Inferior parietal cortex (tissue), 1 donor: Measurements from ENCODE around the gene MEPE.

Source experiments
- DNase-seq: peaks from one replicate; pipeline ENCODE4 v3.0.0-alpha.2; 2016; ENCODE audit errors: extremely low spot score

The MEPE gene

DNA sequence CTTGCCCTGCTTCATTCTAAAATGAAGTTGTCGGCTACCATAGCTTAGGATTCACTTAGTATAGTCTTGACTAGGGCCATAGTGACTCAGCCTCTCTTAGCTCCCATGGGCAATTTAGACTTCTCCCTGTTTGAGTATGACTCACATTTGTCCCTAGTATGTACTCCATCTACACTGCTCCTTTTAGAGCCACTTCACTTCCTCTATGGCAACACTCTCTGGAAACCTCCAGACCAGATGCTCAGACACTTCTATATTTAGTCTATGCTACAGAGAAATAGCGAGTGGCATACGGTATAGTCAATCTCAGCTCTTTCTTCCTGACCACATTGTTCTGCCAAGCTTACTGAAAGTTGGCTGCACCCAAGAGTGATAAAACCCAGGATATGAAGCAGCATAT is 11.2 kb downstream of the MEPE start:
- peak; percentile 78 for DNase-seq

DNA sequence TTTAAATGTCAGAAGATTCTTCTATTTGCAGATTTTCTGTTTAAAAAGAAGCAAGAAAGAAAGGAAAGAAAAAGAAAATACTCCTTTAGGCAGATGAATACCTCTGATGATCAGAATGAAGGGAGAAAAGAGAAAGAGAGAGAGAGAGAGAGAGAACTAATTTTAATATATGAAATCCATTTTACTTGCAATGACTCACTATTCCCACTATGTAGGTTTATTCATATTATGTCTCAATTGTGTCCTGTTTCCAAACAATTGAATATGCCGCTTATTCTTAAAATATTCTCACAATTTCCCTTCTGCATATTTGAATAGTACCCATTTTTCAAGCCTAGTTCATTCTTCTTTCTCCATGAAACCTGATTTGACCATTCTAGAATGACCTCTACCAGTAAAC is 11.7 kb downstream of the MEPE start:
- no peak for DNase-seq

DNA sequence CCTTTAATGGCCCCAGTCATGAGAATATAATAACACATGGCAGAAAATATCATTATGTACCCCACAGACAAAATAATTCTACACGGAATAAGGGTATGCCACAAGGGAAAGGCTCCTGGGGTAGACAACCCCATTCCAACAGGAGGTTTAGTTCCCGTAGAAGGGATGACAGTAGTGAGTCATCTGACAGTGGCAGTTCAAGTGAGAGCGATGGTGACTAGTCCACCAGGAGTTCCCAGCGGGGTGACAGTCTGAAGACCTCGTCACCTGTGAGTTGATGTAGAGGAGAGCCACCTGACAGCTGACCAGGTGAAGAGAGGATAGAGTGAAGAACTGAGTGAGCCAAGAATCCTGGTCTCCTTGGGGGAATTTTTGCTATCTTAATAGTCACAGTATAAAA is 13.5 kb downstream of the MEPE start:
- DNase-seq, result no peak

DNA sequence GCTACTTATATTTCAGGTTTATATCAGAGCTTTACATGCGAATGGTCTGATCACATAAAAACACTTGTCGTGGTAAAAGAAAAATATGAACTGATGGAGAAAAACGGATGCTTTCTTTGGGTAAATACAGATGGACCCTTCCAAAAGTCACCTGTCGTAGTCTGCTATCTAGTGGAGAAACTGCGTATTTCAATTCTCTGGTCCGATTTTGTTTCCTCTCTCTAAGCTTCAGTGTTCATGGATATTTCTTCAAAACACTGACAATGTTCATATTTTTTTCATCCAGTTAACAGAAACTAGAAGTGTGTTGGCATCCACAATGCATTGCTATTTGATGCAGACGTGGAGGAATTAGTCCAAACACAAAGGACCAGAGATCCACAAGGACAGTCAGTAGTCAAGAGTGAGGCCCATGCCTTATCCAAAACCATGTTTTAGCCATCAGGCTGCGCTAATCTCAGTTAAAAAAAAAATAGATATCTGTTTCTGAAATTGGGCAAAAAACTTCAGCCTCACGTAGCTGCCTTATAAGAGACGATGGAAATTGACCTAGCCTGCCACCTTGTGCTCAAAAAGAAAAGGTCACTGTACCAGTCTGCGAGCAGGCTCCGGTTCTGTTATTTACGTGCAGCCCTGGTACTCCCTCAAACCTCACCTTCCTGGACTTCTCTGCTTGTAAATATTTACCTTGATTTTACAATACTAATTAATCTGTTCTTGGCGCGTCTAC is 16.0 kb downstream of the MEPE start:
- peak; percentile 81 for DNase-seq

DNA sequence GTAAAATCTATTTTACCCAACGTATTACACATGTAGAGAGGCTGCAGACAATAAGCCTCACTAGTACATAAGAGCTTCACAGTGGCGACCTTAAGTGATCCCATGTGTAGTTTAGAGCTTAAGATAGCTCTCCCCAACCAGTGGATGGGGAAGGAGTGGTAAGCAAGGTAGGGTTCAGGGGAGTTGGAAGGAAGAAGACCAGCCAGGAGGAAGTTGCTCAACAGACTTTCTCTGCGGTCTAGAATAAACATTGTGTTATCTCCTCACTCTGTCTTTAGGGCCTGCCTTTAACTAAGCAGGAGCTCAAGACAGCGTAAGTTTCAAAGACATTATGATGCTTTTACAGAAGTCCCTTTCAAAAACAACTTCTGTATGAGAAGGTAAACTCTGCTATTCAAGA is 16.8 kb downstream of the MEPE start:
- peak; percentile 36 for DNase-seq

DNA sequence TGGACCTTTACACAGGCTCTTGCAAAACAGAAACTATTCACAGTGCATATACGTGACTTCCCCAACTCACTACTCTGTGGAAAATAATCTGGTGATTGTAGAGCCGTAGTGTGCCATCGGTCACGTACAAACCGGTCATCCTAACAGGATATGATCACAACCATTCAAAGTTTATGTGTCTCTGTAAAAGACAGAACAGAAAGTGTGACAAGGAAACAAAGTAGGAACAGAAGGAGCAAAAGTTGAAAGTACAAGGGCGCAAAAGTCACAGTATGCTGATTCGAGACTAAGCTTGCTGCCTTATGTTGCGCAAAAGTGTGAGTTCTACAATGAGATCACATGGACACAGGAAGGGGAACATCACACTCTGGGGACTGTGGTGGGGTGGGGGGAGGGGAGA is 18.6 kb downstream of the MEPE start:
- no peak for DNase-seq

DNA sequence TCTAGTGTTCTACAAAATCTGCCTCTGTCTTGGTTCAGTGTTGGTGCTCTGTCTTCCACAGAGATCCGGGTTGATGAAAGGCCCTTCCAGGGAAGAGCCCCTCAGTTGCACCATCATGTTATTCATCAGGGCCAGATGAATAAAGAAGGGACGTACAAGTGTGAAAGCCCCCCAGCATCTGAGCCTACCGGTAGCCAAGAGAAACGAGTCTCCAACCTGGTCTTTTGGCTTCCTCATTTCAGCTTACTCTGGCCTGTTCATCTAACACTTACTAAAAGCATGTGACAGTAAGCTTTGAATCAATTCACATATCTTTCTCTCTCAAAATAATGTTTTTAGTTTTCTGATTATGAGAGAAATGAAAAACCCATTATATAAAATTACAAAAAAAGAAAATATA is 19.2 kb downstream of the MEPE start:
- no peak for DNase-seq

DNA sequence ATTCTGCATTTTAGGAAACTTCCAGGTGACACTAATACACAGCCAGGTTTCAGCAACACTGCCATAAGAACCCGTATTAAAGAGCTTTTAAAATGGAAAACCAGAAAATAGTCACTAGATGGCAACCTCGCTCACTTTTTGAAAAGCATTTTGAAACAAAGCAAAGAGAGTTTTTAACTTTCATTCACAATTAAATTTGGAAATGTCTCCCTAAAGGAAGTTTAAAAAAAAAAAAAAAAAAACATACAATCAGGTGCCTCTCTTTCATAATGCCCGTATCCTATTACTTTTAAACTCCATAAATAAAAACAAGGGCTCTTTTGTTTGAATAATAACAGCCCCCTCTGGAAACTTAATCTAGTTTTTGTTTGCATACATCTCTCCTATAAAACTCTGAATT is 20.3 kb downstream of the MEPE start:
- DNase-seq, result peak; percentile 90

DNA sequence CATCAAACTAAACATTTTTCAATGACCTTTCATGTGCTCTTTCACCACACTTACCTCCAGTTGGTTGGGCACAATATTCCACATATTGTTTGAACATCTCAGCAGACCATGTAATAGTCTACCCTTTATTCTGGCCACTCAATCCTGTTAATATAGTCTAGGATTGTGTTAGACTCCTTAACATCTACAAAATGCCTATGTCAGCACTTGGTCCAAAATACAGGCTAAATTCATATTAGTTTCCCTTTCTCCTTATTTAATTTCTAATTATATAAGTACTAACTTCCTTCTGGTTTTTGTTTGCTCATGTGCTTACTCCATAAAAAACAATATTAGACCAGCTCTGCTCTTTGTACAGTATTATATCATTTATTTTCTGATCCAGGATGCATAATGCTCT is 21.1 kb downstream of the MEPE start:
- DNase-seq, result no peak

DNA sequence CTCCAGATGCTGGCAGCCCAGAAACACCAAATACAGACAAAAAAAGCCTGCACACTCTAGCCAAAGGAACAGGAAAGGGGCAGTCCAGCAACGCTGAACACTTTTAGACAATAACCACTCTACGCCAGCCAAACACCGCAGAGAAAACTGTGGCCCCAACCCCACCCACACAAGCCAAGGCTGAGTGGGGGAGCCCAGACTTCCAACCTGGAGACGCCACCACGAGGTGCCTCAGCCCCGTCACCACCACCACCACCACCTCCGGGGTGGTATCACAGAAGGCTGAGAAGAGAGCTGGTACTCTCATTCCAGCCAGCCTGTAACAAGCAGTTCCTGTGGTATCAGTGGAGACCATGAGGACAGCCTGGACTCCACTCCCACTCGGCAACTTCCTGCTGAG is 22.8 kb downstream of the MEPE start:
- DNase-seq, result no peak

DNA sequence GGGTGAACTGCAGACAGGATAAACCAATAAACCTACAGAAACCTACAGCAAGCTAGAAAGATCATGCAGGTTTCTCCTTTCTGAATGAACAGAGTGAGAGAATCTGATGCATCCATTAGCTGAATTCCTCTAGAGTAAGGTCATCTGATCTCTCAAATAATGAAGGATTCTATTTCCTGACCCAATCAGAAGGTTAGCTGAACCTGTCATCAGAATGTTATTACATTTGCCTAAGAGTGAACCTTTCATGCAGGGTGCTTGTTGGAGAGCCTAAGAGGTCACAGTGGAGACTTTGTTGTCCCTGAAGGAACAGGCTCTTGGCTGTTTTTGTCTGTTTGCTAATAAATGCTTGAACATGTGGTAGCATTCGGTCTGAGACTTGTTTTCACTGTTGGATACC is 24.0 kb downstream of the MEPE start:
- DNase-seq, result no peak

DNA sequence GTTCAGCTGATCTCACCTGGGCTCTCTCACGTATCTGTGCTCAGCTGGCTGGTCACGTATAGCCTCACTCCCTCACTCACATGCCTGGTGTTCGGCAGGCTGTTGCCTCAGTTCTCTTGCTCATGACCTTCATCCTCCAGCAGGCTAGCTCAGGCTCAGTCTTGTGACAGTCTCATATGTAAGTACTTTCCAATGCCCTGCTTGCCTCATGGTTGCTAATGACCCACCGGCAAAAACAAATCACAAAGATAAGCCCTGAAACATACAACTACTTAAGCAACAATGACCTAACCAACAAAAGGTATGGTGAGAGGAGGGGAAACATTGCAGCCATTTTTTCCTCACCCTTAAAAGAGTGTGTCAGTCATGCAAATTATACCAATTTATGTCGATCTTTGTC is 25.0 kb downstream of the MEPE start:
- DNase-seq, result no peak

DNA sequence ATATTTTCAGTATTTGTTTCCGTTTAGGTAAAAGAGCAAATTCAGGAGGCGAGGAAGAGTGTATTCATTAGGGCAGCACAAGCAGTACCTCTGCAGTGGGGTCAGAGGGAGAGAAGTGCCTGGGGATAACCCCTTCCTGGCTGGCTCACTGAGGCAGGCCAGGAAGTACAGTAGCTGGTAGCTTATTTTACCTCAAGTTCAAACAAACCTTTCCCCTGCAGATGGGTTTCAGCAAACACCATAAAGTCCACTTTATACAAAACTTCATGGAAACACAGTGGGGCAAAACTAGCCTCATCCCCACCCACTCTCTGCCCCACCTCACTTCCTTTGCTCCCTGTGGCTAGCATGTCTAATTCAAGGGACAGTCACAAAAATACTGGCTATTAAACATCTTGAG is 29.5 kb downstream of the MEPE start:
- DNase-seq, result no peak

DNA sequence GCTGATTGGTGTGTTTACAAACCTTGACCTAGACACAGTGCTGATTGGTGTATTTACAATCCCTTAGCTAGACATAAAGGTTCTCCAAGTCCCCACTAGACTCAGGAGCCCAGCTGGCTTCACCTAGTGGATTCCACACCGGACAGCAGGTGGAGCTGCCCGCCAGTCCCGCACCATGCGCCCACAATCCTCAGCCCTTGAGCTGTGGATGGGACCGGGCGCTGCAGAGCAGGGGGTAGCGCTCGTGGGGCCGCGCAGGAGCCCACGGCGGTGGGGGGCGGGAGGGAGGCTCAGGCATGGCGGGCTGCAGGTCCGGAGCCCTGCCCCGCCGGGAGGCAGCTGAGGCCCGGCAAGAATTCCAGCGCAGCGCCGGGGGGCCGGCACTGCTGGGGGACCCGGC is 30.7 kb downstream of the MEPE start:
- no peak for DNase-seq

DNA sequence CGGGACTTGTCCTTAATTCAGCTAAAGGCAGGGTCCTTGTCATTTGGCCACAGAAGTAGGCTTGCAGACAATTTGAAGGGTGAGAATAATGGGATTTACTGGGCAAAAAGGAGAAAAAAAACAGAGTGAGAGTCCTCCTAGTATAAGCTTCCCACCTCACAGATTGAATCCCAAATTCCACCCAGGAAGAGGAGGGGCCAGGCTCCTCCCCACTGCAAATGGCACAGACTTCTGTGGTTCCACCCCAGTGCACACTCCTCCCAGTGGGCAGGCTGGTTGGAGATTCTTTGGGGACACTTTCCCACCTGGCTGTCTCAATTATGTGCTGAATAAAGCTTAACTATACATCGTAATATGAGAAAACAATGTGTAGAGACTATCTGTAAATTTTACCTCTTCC is 31.6 kb downstream of the MEPE start:
- DNase-seq, result no peak

DNA sequence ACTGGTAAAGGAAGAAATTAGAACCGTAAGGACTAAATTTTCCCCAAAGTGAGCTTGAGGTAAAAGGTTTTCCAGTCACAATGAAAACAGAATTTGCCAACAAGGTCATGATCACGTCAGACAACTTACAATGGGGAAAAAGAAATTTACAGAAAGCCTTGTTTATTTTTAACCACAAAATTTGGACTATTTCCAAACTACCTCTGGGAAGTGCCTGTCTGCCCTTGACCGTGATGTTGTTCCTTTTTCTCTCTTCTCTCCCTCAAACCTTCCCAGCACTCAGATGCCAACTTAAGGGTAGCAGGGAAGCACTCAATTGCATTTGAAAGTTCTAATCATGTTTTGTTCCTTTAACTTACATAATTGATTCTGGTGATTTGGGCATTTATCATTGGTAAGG is 32.5 kb downstream of the MEPE start:
- DNase-seq, result no peak

DNA sequence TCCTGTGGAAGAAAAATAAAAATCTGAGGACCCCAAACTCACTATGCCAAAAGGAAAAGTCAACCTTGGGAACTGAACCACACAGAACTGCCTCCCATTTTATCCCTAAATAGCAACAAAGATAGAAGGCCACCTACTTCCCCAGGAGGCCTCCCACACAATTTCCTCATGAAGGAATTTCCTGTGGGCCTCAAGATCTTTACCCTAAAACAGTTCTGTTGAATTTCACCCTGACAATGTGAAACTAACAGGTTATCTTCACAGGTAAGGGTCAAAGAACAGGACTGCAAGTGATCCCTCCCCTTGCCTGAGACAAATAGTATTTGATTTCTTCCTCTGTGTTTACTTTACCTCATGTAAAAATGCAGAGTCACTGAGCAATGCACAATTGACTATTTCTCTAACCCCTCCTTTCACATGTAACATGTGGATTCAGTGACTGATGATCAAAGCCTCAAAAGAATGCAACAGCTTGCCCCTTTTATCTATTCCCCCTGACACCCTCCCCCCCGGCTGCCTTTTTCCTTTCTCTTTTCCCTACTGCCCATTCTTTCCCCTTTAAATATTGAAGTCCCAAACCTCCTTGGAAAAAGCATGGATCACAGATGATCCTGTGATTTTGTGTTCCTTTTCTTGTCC is 33.3 kb downstream of the MEPE start:
- no peak for DNase-seq

DNA sequence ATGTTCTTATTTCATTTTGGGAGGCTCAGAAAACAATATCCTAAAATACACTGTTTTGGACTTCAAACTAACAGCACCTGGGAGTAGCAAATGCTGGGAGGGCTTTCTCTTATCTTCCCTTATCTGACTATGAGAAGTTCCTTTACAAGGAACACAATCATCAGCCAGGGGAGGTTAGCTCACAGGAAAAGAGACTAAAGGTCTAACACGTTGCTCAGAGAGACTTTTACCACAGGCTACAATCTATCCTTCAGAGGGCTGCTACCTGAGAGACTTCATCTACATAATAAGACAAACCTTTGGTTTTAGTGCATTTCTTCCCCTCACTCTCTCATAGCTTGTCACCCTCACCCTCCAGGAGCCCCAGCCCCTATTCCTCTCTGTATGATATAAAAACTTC is 35.8 kb downstream of the MEPE start:
- DNase-seq, result no peak

DNA sequence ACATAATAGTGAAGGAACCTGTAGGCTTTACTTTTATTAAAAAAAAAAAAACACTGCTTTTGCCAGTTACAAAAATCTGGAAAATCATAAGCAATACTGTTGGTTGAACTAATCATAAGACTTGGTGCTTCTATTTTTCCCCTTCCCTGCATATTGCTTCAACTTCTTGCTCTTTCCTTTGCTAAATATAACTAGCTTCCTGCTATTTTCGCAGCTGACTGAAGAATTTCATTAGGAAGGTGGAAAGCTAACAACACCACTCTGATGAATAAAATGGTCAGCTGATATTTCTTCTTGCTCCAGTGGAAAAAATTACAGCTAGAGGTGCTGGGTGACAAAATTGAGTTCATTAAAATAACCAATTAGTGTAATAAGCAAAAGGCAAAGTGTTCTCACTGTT is 39.3 kb downstream of the MEPE start:
- DNase-seq, result no peak

DNA sequence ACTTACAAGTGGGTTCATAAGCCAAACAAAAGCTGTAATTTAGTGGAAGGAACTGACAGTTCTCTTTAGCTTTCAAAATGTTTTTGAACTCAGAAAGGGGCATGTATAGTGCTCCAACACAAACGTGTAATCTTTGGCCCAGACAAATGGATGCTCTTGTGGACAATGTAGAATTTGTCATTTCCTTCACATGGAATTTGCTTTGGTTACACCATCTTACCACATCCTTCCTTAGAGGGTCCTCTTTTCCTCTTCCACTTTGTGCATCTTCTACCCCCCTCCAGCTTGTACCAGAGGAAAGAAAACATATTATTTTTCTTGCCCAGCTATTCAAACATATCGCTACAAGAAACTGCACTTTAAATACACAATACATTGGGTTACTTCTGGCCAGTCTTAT is 42.4 kb downstream of the MEPE start:
- DNase-seq, result no peak

DNA sequence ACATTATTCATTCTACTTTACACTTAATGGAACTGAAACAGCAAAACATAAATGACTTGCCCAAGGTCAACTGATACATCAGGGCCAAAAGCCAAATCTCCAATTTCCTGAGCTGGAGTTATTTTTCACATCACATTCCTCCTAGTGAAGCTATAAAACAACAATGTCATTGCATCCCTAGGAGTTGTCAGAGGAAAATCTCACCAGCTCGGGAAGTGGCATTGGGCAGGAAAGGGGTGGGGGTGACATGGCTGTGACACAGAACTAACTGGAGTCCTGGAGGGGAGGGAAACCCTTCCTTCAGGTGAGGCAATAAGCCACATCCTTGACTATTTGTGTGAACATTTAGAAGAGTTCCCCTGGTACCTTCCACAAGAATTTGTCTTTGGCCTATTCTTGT is 47.3 kb downstream of the MEPE start:
- no peak for DNase-seq

DNA sequence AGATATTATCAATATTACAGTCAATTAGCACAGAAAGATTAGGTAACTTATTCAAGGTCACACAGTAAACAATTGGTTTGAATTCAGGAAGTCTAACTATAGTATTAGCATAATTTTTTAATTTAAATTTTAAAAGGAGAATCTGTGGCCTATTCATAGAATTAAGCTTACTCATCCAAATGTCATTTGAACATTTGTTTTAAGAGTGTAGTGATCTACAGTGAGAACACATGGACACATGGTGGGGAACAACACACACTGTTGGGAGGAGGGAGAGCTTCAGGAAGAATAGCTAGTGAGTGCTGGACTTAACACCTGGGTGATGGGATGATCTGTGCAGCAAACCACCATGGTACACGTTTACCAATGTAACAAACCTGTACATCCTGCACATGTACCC is 48.3 kb downstream of the MEPE start:
- DNase-seq, result no peak

DNA sequence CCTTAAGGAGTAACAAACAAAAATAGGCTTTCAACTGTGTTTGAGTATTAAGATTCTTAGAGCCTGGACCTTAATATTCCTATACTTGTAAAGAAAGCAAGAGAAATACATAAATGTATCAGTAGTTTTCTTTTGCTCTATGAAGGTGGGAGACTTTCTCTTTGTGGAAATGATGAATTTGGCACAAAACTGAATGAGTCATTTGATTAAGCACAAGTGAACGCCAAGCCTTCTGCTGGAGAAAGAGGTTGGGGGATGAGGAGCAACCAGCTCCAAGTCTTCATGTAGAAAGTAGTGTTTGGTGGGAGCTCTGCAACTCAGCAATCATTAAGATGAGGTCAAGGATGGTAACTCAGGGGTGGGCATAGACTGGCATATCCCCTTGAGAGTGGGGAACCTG is 49.6 kb downstream of the MEPE start:
- DNase-seq, result no peak

DNA sequence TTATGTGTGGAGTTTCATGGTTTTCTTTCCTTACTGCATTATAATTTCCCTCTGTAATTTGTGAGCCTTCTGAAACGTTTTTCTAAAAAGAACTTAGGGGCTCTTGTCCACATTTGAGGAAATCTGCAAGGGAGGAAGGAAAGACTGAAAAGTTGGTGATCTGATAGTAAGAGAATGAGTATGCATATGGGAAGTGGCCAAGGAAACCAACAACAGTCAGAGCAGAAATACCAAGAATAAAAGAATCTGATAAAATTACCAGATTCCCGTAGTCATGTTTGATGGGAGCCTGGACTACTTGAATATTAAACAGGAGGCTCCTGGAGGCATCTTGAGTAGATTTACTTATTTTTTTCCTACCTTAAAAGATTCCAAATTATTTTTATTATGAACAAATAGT is 50.1 kb downstream of the MEPE start:
- no peak for DNase-seq
